Left colon (tissue), 2 donors: Measurements from ENCODE around the gene ACSF3. TPM values are rescaled to one million over a fixed set of nuclear protein-coding genes. Genes with fewer than 3 reads are reported as not detected.

ENCODE experiments used
- ATAC-seq: fragments of 200-7000 bp; cut with Tn5 transposase; one replicate; pipeline ENCODE4 v1.9.1; 2020; ENCODE audit warnings: mild to moderate bottlenecking, moderate library complexity
- DNase-seq, 2 donors: peaks; one replicate each; pipeline ENCODE4 v3.0.0-alpha.2; 2020
- intact Hi-C, 2 donors: fragments of 100-400 bp; cut with DNase I in 1 of 2; cut with micrococcal nuclease in 1 of 2; formaldehyde crosslinking; loops; one replicate each; pipeline versions ENCODE4 v1.11.2 to v1.14.0; 2022; cut with DNase I, micrococcal nuclease
- total RNA-seq, 2 donors: library from RNA; stranded (reverse); fragmentation: NEBNext Ultra II Directional; extraction: Animal tissue kit (Norgen Biotek cat#: 25700); gene quantifications; one replicate each; pipeline ENCODE4 v1.2.1, GENCODE V29; 2021
- donor health status: DM: no; HTN: no; CAD: no.
- donor health status: DM: yes; HTN: yes; CAD: no.

Gene ACSF3
- total RNA-seq, 2 donors from 2014 or later, result 55.6 to 62.9 TPM

GRCh38 chr16:89117227-89117974 lies 23.7 kb downstream of the ACSF3 start:
- intact Hi-C loops, result no loop called here
- no peak for ATAC-seq
- no peak for DNase-seq

DNA sequence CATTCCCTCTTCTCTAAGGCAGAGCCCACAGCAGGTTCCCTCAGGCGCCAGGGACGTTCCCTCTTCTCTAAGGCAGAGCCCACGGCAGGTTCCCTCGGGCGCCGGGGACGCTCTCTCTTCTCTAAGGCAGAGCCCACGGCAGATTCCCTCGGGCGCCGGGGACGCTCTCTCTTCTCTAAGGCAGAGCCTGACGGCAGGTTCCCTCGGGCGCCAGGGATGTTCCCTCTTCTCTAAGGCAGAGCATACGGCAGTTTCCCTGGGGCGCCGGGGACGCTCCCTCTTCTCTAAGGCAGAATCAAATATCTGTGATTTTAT lies 24.3 kb downstream of the ACSF3 start:
- ATAC-seq (no peak), DNase-seq (peak in 1 of 2 donors; percentile 2)
- intact Hi-C loops, result no loop called here

GRCh38 chr16:89118361-89119165 lies 24.9 kb downstream of the ACSF3 start:
- ATAC-seq, result no peak
- intact Hi-C loops, result no loop called here
- peak in 1 of 2 donors; percentile 5 for DNase-seq

DNA sequence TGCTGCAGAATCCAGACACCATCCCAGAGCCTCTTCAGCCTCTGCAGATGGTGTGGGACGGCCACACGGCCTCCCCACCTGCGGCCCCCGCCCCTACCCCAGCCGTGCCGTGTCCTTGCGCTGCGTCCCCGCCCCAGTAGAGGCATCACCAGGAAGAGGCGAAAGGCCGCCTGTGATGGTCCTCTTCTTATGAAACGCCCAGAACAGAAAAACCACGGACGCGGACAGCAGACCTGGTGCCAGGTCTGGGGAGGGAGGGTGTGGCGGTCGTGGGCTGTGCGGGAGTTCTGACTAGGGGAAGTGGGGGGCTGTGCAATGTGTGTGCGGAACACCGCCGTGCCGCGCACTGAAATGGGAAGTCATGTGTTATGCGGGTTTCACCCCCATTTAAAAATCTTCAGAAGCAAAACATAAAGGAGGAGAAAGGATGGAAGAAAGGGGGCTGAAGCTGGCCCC lies 25.5 kb downstream of the ACSF3 start:
- DNase-seq, result peak in 1 of 2 donors; percentile 4

GRCh38 chr16:89119661-89120141 lies 26.0 kb downstream of the ACSF3 start:
- DNase-seq, result peak in 1 of 2 donors; percentile 4
- no peak for ATAC-seq
- intact Hi-C loops, result no loop called here

More for the DNA sequence above, 25.5 kb downstream of the ACSF3 start:
- intact Hi-C loops, result no loop called here
- no peak for ATAC-seq

DNA sequence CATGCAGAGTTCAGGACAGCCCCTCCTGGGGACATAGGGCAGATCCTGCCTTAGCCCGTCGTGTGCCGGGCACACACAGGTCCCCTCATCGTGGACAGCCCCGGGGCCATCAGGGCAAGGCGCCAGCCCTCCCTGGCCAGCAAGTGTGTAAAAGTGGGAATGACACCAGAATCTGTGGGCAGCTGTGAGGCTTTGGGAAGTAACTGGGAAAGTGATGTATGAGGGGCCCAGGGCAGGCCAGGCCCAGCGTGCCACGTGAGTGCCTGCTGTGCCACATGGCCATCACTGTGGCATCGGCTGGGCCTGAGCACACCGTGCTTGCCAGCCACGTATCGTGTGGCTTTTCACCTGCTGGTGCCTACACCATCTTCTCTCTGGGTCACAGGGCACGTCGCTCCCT lies 26.6 kb downstream of the ACSF3 start:
- intact Hi-C loops, result no loop called here

DNA sequence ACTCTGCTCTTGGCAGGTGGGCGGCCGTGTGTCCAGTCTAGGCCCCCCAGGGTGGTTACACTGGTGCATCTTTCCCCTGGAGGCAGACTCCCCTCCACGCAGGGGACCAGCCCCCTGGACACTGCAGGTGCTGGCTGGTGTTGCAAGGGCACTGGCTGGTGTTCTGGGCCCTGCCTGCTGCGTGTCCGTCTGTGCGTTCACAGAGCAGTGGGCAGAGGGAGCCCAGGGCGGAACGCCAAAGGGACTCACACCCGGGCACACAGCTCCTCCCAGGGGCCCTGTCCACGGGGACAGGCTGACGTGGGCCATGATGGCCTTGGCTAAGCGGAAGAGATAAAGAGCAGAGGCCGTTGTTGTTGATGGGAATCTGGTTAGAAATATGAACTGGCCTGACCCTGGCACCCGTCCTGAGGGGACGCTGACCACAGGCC lies 27.3 kb downstream of the ACSF3 start:
- intact Hi-C loops, result no loop called here
- peak in 1 of 2 donors; percentile 3 for DNase-seq

More for the DNA sequence above, 26.6 kb downstream of the ACSF3 start:
- DNase-seq (no peak), ATAC-seq (no peak)

GRCh38 chr16:89121691-89122321 lies 28.2 kb downstream of the ACSF3 start:
- intact Hi-C loops, result no loop called here
- DNase-seq, result no peak
- ATAC-seq, result no peak

More for the DNA sequence above, 27.3 kb downstream of the ACSF3 start:
- no peak for ATAC-seq

DNA sequence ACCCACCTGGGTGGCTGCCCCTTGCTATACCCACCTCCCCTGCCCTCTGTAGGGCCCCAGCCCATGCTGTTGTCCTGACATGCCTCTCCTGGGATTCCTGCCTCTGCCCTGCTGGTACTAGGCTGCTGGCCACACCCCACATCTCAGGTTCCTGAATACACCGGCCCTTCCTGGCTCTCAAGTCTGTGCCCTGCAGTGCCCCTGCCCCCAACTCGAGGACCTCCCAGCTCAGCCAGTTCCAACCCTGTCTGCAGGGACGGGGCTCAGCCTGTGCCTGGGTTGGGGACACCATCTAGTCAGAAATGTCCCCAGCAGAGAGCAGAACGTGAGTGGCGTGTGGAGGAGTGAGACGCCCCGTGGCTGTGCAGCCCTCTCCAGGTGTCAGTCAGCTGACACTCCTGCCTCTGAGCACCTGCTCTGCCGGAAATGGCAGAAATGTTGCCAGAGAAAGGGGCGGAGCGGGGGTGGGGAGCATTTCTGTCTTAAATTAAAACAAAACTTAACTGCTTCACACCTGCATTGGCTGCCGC lies 28.7 kb downstream of the ACSF3 start:
- ATAC-seq, result peak; percentile 91
- intact Hi-C loops, result no loop called here
- DNase-seq, result peak; percentile 78 to 82

- intact Hi-C loops, result no loop called here
- DNase-seq (no peak), ATAC-seq (no peak)
Measured at GRCh38 chr16:89123001-89123830, 29.6 kb downstream of the ACSF3 start.

- DNase-seq, result no peak
Measured at GRCh38 chr16:89123831-89124100, 30.1 kb downstream of the ACSF3 start.

GRCh38 chr16:89129378-89129777 lies 35.7 kb downstream of the ACSF3 start:
- intact Hi-C loops, result no loop called here
- ATAC-seq (no peak), DNase-seq (no peak)

More at GRCh38 chr16:89123831-89124100, 30.1 kb downstream of the ACSF3 start:
- no peak for ATAC-seq
- intact Hi-C loops, result no loop called here

- intact Hi-C loops, result no loop called here
- DNase-seq (no peak), ATAC-seq (no peak)
Measured at GRCh38 chr16:89130448-89130847, 36.8 kb downstream of the ACSF3 start.

DNA sequence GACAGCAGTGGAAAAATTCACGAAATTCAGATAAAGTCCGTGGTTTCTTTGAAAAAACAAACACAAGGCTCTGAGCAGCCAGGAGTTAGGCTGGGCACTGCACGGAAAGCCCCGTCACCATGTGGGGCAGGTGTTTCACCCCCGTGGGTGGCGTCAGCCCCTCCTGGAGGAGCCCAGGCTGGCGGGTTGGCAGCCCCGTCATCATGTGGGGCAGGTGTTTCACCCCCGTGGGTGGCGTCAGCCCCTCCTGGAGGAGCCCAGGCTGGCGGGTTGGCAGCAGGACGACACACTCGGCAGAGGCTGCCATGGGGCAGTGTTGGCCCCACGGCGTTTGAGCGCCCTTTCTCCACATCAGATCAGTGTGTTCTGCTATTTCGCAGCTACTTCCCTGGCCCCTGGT lies 38.1 kb downstream of the ACSF3 start:
- intact Hi-C loops, result no loop called here
- DNase-seq (no peak), ATAC-seq (no peak)

GRCh38 chr16:89132194-89133005 lies 38.7 kb downstream of the ACSF3 start:
- intact Hi-C loops, result no loop called here
- ATAC-seq (peak; percentile 9), DNase-seq (no peak)

DNA sequence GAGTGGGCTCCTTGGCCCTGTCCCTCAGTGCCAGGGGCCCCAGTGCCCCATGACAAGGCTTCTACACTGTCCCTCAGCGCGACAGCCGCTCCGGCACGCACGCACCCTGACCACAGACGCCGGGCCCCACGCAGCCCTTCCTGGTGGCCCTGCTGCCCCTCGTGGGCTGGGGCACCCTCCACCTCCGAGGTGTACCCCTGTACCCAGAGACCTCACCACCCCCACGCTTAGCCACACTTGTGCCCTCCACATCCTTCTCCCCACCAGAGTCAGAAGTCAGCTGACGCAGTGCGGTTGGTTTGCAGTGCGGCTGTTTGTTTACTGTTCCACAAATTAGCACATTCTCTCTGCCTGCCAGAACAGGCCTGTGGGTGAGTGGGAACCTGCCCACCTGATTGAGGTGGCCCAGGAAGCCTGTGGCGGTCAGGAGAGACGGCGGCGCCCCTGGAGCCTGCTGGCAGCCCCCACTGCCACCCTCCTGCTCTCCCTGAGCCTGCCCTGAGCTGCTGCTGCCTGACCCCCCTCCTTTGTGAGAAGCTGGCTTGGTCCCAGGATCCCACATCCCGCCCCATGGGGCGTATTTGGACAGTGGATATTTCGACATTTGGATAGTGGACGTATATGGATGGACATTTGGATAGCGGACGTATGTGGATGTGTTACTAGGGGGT lies 39.9 kb downstream of the ACSF3 start:
- no peak for DNase-seq
- no peak for ATAC-seq
- intact Hi-C loops, result no loop called here

DNA sequence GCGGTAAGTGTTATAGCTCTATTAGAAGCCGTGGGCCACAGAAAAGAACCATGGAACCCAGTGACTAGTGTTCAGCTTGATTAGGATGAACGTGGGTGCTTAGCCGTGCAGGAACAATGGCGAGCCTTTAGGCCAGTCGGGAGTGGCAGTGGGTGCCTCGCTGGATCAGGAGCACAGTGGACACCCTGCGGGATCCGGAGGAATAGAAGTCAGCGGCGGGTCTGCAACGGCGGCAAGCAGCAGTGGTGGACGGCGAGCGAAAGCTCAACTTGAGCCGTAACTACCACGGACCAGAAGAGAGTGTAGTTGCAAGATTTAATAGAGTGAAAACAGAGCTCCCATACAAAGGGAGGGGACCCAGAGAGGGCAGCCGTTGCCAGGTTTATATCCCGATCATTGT lies 40.6 kb downstream of the ACSF3 start:
- intact Hi-C loops, result no loop called here
- DNase-seq (no peak), ATAC-seq (no peak)
